SK-N-DZ (cell line): ENCODE results near the gene SF3B6.

Experiments used
- DNase-seq: peaks from one replicate; pipeline ENCODE4 v3.0.0-alpha.2; 2015; ENCODE audit warnings: low spot score
- small RNA-seq, 2 experiments: library from RNA; depleted of rRNA; stranded (forward); fragments of <200 nt; gene quantifications; one replicate each; pipeline ENCODE3, GENCODE V24; 2014

The SF3B6 gene

GRCh38 chr2:24021122-24021998 is 54.8 kb downstream of the SF3B6 start:
- no peak for DNase-seq

GRCh38 chr2:24020244-24020643 is 55.9 kb downstream of the SF3B6 start:
- DNase-seq: no peak

GRCh38 chr2:24019729-24020128 is 56.4 kb downstream of the SF3B6 start:
- DNase-seq: no peak

GRCh38 chr2:24018241-24018640 is 57.9 kb downstream of the SF3B6 start:
- DNase-seq: no peak

- DNase-seq: no peak
These were observed 58.4 kb downstream of the SF3B6 start for GRCh38 chr2:24017711-24018110.

Small RNA genes within 50 kb of the gene (small RNA-seq; reads per million reads assigned to genes)
- 0 reads per million in 2 experiments for gene RNU6-370P
